Left lung (tissue), 10 donors: ENCODE data around the gene COA8. TPM values are rescaled to one million over a fixed set of nuclear protein-coding genes. Genes with fewer than 3 reads are reported as not detected.

Experiments
- ATAC-seq: fragments of 200-7000 bp; cut with Tn5 transposase; one replicate; pipeline ENCODE4 v1.9.1; 2020; ENCODE audit warnings: moderate library complexity
- DNase-seq, 4 donors: peaks; one replicate each; pipeline ENCODE4 v3.0.0-alpha.2; 2013 to 2020
- H3K27ac ChIP-seq, 2 donors: fragments of 200-600 bp; sonication (generic) in 1 of 2; one replicate each; pipeline versions ENCODE4 v1.5.0 to v1.8.0; 2020 to 2021
- H3K27me3 ChIP-seq, 2 donors: fragments of 200-600 bp; sonication (generic) in 1 of 2; one replicate each; pipeline versions ENCODE4 v1.5.0 to v1.8.0; 2020 to 2021
- H3K36me3 ChIP-seq, 2 donors: fragments of 200-600 bp; sonication (generic) in 1 of 2; one replicate each; pipeline versions ENCODE4 v1.5.0 to v1.8.0; 2020 to 2021
- H3K4me1 ChIP-seq, 2 donors: fragments of 200-600 bp; one replicate each; pipeline ENCODE4 v1.8.0; 2021
- H3K4me3 ChIP-seq, 2 donors: fragments of 200-600 bp; sonication (generic) in 1 of 2; one replicate each; pipeline versions ENCODE4 v1.5.0 to v1.8.0; 2020 to 2021; ENCODE audit warnings: mild to moderate bottlenecking in 1 of 2
- H3K9me3 ChIP-seq, 2 donors: fragments of 200-600 bp; sonication (generic) in 1 of 2; one replicate each; pipeline versions ENCODE4 v1.5.0 to v1.8.0; 2020 to 2021
- CTCF ChIP-seq, 2 donors: fragments of 200-600 bp; sonication (generic) in 1 of 2; IDR thresholded peaks; one replicate each; pipeline versions ENCODE4 v1.5.0 to v1.8.0; 2021; ENCODE audit warnings: antibody characterized with exemption in 2 of 2
- intact Hi-C, 2 donors: fragments of 100-400 bp; cut with DNase I; formaldehyde crosslinking; loops; one replicate each; pipeline versions ENCODE4 v1.11.2 to v1.14.2; 2022
- polyA plus RNA-seq, 6 donors: library from polyadenylated mRNA; unstranded; fragments of 120-200 nt; gene quantifications; one replicate each; pipeline ENCODE4 v1.2.1, GENCODE V29; 2013; ENCODE audit not compliant: insufficient read length in 6 of 6
- total RNA-seq, 2 donors: library from RNA; stranded (reverse); fragmentation: NEBNext Ultra II Directional; extraction: Animal tissue kit (Norgen Biotek cat#: 25700); gene quantifications; one replicate each; pipeline ENCODE4 v1.2.1, GENCODE V29; 2021
- donor health status: DM: no; HTN: yes; CAD: no.
- donor health status: DM: no; HTN: no; CAD: no.

The COA8 gene
- total and polyA plus RNA-seq, 8 donors, result 33.2 to 41.7 (median 37.8) TPM

- peaks cover 0 to 12% of the 10 kb centered on the region in 2 donors for H3K36me3 ChIP-seq
- TF ChIP-seq CTCF (IDR thresholded peaks at IDR 0.05), result no peak
- DNase-seq (peak; percentile 82 to 96 (median 86)), ATAC-seq (peak; percentile 81)
- H3K9me3 ChIP-seq, result no peaks in the 10 kb centered on the region
- intact Hi-C loops, result no loop called here
- H3K4me1 ChIP-seq, result peaks cover 37 to 78% of the 10 kb centered on the region in 2 donors
- peak within 1 kb of the TSS; percentile 87 to 100 for H3K4me3 ChIP-seq
- peak within 1 kb of the TSS; percentile 94 to 98 for H3K27ac ChIP-seq
- H3K27me3 ChIP-seq, result no peaks in the 10 kb centered on the region
Observed at GRCh38 chr14:103628684-103629502, 66.1 kb downstream of the COA8 start, which contains the start of gene KLC1. KLC1 (plus strand) TSS chr14:103629211; CDS start chr14:103654565, 25,354 bp downstream.

- peak; percentile 31 to 91 (median 56) for DNase-seq
- ATAC-seq, result peak; percentile 35
- intact Hi-C loops, result no loop called here
- Histone ChIP-seq H3K36me3 (peaks cover 0 to 12% of the 10 kb centered on the region in 2 donors), H3K27me3 (no peaks in the 10 kb centered on the region), H3K9me3 (no peaks in the 10 kb centered on the region), H3K4me3 (peak overlapping the region; percentile 87 to 100), H3K4me1 (peaks cover 30 to 78% of the 10 kb centered on the region in 2 donors), H3K27ac (peak overlapping the region; percentile 94 to 98)
- no peak for TF ChIP-seq CTCF (IDR thresholded peaks at IDR 0.05)
Observed at GRCh38 chr14:103629503-103630121, 66.9 kb downstream of the COA8 start.

GRCh38 chr14:103630364-103631108 is 67.8 kb downstream of the COA8 start:
- Histone ChIP-seq H3K4me1 (peaks cover 21 to 78% of the 10 kb centered on the region in 2 donors), H3K4me3 (peak overlapping the region; percentile 87 to 100), H3K27ac (peak overlapping the region; percentile 94 to 98), H3K36me3 (peaks cover 0 to 19% of the 10 kb centered on the region in 2 donors), H3K27me3 (no peaks in the 10 kb centered on the region), H3K9me3 (no peaks in the 10 kb centered on the region)
- DNase-seq (no peak), ATAC-seq (no peak)
- intact Hi-C loops, result no loop called here
- TF ChIP-seq CTCF (IDR thresholded peaks at IDR 0.05), result no peak

GRCh38 chr14:103633391-103633790 is 70.6 kb downstream of the COA8 start:
- Histone ChIP-seq H3K27me3 (no peaks in the 10 kb centered on the region), H3K4me1 (peaks cover 20 to 81% of the 10 kb centered on the region in 2 donors), H3K36me3 (peaks cover 0 to 30% of the 10 kb centered on the region in 2 donors), H3K27ac (no peak overlapping the region), H3K4me3 (no peak overlapping the region), H3K9me3 (no peaks in the 10 kb centered on the region)
- no peak for TF ChIP-seq CTCF (IDR thresholded peaks at IDR 0.05)
- no peak for ATAC-seq
- intact Hi-C loops, result no loop called here
- no peak for DNase-seq
